C4-2B (cell line): ENCODE data around the gene SLC13A2.
A peak's percentile ranks its signal among the peaks of the same experiment; 100 is the strongest.

ENCODE experiments used
- H3K27ac ChIP-seq: fragments of 450-650 bp; 2 replicates; pipeline ENCODE4 v1.5.1; 2017
- ZFX ChIP-seq: fragments of 450-650 bp; IDR thresholded peaks from 2 replicates; pipeline ENCODE4 v1.6.1; 2017
- TF ChIP-seq, protein P1 (sequence below): fragments of 450-650 bp; conservative IDR thresholded peaks from 2 replicates; pipeline ENCODE4 v1.5.1; 2017; ENCODE audit warnings: mild to moderate bottlenecking

The SLC13A2 gene

DNA sequence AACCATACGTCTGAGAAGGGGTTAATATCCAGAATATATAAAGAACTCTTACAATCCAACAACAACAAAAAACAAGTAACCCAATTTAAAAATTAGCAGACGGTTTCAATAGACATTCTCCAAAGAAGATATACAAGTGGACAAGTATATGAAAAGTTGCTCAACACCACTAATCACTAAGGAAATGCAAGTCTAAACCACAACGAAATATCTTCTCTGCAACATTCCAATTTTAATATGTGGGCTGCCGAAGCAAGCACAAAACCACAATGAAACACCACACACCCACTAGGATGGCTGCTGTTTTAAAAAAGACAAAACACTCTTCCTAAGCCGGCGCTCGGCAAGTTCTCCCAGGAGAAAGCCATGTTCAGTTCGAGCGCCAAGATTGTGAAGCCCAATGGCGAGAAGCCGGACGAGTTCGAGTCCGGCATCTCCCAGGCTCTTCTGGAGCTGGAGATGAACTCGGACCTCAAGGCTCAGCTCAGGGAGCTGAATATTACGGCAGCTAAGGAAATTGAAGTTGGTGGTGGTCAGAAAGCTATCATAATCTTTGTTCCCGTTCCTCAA lies 5.9 kb upstream of the SLC13A2 start:
- TF ChIP-seq ZFX: no peak
- TF ChIP-seq, protein P1, sequence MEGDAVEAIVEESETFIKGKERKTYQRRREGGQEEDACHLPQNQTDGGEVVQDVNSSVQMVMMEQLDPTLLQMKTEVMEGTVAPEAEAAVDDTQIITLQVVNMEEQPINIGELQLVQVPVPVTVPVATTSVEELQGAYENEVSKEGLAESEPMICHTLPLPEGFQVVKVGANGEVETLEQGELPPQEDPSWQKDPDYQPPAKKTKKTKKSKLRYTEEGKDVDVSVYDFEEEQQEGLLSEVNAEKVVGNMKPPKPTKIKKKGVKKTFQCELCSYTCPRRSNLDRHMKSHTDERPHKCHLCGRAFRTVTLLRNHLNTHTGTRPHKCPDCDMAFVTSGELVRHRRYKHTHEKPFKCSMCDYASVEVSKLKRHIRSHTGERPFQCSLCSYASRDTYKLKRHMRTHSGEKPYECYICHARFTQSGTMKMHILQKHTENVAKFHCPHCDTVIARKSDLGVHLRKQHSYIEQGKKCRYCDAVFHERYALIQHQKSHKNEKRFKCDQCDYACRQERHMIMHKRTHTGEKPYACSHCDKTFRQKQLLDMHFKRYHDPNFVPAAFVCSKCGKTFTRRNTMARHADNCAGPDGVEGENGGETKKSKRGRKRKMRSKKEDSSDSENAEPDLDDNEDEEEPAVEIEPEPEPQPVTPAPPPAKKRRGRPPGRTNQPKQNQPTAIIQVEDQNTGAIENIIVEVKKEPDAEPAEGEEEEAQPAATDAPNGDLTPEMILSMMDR: no peak
- peak overlapping the region; percentile 48 for H3K27ac ChIP-seq

DNA sequence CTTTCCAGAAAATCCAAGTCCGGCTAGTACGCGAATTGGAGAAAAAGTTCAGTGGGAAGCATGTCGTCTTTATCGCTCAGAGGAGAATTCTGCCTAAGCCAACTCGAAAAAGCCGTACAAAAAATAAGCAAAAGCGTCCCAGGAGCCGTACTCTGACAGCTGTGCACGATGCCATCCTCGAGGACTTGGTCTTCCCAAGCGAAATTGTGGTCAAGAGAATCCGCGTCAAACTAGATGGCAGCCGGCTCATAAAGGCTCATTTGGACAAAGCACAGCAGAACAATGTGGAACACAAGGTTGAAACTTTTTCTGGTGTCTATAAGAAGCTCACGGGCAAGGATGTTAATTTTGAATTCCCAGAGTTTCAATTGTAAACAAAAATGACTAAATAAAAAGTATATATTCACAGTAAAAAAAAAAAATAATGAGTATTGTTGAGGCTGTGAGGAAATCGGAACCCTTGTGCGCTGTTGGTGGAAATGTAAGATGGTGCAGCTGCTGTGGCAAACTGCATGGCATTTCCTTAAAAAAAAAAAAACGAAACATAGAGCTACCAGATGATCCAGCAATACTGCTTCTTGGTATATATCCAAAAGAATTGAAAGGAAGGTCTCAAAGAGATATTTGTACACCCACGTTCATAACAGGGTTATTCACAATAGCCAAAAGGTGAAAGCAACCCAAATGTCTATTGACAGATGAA lies 5.3 kb upstream of the SLC13A2 start:
- peak overlapping the region; percentile 48 for H3K27ac ChIP-seq

DNA sequence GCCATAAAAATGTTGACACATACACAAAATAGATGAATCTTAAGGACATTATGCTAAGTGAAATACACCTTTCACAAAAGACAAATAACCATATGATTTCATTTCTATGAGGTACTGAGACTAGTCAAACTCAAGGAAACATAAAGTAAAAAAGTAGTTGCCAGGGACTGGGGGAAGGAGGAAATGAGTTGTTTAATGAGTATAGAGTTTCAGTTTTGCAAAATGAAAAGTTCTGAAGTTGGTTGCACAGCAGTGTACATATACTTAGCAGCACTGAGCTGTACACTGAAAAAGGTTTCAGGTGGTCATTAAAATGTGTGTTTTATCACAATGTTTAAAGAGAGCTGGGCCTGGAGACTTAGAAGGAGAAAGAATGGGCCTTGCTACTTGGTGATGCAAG lies 4.7 kb upstream of the SLC13A2 start:
- TF ChIP-seq ZFX: no peak
- TF ChIP-seq, protein P1: no peak
- peak overlapping the region; percentile 91 for H3K27ac ChIP-seq

DNA sequence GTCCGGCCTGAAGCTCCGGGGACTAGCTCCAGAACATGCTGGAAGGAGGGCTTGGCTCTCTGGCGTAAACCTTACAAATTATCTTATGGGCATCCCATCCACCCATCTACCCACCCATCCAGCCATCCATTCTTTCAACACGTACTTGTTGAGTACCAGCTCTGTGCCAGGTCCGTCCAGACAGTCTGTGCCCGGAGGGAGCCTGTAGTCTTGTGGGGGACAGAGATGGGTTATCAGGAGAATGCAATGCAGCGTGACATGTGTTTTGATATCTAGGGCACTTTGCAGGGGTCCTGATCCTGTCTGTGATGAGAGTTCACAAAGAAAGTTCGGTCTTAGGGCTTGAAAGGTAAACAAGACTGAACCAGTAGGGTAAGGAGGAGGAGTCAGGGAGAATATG lies 4.1 kb upstream of the SLC13A2 start:
- H3K27ac ChIP-seq: peak overlapping the region; percentile 91
- TF ChIP-seq, protein P1: no peak
- TF ChIP-seq ZFX: no peak

DNA sequence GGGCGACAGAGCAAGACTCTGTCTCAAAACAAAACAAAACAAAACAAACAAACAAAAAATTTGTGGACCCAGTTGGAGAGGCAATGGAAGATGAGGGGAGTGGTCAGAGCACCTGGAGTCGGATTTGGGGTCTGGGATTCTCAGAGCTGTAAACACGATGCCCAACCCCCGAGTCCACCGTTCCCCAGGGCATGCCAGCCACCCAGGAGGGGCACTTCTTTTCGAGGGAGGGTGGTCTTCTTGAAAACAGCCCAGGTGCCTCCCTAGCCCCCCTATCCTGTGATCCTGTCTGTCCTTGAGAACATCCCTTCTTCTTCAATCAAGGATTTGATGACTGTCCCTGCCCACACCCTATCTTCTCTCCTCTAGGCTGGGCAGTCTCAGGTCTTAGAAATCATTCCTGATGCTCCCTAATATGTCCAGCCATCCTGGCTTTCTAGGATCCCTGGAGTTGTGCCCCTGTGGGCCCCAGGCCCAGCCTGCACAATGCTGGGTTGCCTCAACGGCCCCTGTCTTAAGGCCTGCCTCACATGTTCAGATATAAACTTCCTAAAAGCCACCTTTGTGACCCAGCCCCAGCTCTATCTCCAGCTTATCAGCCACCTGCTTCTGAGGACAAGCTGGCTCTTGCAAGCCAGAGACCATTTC lies 3.1 kb upstream of the SLC13A2 start:
- TF ChIP-seq, protein P1: no peak
- TF ChIP-seq ZFX: no peak
- H3K27ac ChIP-seq: peak overlapping the region; percentile 91

DNA sequence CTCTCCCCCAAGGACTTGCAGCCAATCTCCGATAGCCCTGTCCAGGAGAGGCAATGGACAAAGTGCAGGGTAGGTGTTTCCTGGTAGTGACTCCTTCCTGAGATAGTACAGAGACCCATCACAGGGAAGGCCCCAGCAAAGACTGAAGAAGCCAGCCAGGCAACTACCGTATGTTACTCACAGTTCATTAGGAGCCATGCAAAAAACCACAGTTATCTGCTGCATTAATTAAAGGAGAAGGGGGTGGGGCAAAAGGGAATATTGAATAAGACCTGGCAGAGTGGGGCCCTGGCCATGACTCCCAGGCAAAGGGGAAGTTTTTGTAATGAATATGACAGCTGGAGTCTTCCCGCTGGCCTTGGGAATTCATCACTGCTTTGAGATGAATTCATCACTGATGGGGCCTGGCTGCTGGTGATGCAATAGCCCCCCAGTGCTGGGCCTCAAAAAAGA lies 2.5 kb upstream of the SLC13A2 start:
- peak overlapping the region; percentile 91 for H3K27ac ChIP-seq
- TF ChIP-seq, protein P1: no peak

DNA sequence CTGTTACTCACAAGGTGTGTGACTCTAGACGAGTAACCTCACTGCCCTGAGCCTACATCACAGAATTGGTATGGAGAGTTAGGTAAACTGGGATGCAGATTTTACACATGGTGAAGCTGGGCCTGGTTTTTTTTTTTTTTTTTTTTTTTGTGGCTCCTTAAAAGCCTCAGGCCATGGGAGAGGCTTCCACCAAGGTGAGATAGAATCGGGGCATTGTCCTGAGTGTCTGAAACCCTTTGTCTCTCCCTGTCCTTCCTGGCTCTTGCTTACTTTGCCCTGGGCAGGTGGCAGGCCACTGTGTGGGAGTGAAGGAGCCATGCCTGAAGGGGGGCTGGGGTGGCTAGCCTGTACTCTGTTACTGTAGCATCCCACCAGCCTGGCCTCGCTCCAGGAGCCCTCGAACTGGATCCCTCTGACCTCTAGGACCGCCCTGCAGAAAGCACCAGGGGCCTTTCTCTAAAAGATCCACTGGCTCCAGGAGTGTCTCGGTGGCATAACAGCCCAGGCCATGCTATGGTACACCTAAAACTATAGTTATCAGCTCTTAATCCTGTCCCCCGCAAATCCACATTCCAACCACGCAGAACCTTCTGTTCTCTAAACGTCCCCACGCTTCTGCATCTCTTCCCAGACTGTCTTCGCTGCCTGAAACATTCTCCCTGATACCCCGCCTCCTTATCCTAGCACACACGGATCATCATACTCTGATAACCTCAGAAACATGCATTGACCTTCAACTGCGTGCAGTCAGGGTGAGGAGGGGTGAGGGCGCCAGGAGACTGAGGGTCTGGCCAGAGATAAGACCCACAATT lies 1.7 kb upstream of the SLC13A2 start:
- TF ChIP-seq, protein P1: no peak
- no peak for TF ChIP-seq ZFX
- no peak overlapping the region for H3K27ac ChIP-seq
